ENCODE data around the gene CLCN7.

The CLCN7 gene

DNA sequence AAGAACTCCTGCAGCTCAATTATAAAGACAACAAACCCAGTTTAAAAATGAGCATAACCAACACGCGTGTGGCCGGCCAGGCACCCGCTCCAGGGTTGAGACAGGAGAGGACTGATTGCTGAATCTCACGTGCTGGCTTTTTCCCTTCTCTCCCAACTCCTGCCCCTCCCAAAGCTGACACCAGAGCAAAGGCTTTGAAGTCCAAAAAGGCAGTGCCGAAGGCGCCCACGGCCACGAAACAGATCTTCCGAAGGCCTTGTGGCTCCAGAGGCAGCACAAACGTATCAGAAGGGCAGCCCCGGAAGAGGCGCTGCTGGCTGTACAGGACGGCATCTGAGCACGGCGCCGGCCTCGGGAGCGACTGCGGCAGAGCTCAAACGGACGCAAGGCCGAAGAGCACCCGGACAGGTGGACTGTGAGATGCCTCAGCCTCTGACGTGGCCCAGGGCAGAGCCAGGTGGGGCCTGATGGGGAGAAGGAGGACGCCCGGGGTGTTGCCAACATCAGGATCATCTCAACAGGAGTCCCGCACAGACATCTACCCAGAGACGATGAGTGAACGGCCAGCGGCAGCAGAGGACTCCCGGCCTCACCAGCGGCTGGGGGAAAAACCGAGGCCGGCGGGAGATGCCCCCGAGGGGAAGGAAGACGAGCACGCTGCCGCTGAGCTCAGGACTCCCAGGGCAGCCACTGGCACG is 10.5 kb downstream of the CLCN7 start:
- DNase-seq (ENCODE audit: low spot score) = no peak

DNA sequence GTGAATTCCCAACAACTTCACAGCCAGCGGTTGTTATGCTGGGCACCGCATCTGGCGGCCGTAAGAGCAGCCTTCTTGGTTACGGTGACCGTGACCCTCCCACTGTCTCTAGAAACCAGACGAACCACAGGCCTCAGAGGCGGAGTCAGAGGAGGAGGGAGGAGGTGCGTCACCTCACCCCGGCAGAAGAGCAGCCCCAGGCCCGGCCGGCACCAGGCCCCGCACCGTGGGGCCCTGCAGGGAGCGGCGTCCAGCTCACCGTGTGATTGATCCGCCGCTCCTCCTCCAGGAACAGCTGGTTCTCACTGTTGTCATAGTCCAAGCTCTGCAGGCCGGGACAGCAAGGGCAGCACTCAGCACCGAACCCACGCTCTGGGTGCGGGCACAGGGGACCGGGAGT is 13.7 kb downstream of the CLCN7 start:
- no peak for DNase-seq (ENCODE audit: low spot score)

- no peak for DNase-seq (ENCODE audit: low spot score)
Observed at GRCh38 chr16:1460602-1461138, 14.2 kb downstream of the CLCN7 start.

DNA sequence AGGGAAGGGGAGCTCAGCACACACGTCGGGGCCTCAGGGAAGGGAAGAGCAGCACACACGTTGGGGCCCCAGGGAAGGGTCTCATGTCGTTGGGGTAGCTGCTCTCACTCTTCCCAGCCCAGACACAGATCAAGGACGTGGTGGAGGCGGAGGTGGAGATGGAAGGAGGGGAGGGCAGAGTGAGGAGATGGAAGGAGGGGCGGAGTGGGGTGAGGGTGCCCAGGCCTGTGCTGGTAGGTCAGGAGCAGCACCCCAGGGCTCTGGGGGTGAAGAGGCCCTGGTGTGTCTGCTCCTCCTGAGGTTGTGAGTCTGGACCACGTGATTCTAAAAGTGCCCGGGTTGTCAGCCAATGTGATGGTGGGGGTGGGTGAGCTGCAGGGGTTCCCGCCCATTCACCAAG is 14.9 kb downstream of the CLCN7 start:
- DNase-seq (ENCODE audit: low spot score) = no peak

GRCh38 chr16:1458977-1459341 is 15.9 kb downstream of the CLCN7 start:
- no peak for DNase-seq (ENCODE audit: low spot score)

GRCh38 chr16:1458336-1458976 is 16.4 kb downstream of the CLCN7 start:
- DNase-seq (ENCODE audit: low spot score) = no peak

DNA sequence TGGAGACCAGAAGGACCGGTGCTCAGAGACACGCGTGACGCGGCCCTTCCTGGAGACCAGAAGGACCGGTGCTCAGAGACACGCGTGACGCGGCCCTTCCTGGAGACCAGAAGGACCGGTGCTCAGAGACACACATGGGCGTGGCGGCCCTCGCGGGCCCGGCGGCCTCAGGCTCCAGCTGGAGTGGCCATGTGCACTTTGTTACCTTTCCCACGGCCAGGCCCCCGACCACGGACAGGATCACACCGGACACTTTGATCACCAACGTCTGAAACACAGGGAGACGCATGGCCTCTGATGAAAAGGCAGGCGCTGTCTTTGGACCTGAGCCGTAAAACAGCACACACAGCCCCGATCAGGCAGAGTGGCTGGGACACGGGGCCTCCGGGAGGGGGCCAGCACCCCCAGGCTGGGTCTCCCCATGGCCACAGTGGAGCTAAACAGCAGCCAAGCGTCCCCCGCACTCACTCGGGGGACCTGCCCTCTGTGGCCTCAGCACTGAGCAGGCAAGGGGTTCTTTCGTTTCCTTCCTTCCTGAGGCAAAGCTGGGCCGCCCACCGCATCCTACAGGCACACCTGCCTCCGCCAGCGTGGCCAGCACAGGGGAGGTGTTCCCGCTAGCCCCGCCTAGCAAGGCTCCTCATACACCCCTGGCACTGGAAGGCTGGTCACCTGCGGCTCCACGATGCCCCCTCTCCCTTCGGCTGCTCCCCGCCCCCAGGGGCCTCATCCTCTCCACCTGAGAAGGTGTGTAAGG is 17.2 kb downstream of the CLCN7 start:
- DNase-seq (ENCODE audit: low spot score) = no peak

GRCh38 chr16:1456951-1457350 is 17.9 kb downstream of the CLCN7 start:
- DNase-seq (ENCODE audit: low spot score) = no peak

DNA sequence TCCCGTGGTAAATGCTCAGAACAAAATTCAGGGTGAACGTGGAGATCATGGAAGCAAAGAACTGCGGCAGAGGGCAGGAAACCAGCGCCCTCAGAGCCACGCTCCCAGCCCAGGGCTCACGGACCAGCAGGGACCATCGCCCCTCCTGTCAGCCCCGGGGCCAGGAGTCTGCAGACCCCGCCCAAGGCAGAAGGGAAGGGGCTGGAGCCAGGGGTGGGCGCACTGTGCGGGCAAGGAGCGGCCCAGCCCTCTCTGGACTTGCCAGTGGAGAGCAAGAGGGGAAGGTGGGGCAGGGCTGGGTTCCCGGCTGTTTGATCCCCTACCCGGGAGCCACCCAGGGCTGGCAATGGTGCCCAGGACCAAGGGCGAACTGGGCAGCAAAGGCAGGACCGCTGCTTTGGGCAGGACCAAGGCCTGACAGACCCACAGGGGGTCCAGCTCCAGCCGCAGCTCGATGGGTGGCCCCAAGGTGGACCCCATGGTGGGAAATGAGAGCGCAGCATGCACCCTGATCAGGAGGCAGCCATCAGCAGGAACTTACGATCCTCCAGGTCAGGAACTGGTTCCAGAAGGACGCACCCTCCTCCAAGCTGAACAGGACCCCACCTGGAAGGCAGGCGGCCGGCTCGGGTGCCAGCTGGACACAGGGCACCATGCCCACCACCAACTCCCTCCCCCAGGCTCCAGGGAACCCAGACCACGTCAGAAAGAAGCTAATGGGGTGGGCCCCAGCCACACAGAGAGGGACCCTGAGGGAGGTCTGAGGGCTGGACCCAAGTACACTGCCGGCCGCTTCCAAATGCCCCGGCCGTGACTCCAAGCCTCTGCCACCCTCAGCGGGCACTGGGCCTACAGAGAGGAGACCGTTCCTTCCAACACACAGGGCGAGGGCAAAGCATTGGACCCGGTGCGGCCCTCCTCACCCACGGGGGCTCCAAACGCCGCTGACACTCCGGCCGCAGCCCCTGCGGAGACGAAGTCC is 19.3 kb downstream of the CLCN7 start:
- no peak for DNase-seq (ENCODE audit: low spot score)

DNA sequence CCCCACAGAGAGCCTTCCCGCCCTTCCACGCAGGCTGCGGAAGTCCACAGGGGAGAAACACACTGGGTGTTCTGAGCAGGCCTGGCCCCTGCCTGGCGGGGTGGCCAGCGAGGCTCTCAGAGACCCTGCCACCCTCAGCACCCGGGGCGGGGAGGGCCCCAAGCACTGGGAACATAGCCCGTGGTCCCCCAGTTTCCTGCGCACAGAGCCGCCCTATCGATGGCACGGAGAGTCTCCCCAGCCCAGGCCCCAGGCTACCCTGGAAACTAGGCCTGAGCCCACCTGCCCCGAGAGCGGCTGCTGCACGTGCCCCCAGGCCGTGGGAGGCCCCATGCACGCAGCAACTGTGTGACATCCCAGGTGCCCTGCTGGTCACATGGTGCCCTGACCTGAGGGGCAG is 20.3 kb downstream of the CLCN7 start:
- no peak for DNase-seq (ENCODE audit: low spot score)

- DNase-seq (ENCODE audit: low spot score) = no peak
Observed at GRCh38 chr16:1453316-1453715, 21.5 kb downstream of the CLCN7 start.

DNA sequence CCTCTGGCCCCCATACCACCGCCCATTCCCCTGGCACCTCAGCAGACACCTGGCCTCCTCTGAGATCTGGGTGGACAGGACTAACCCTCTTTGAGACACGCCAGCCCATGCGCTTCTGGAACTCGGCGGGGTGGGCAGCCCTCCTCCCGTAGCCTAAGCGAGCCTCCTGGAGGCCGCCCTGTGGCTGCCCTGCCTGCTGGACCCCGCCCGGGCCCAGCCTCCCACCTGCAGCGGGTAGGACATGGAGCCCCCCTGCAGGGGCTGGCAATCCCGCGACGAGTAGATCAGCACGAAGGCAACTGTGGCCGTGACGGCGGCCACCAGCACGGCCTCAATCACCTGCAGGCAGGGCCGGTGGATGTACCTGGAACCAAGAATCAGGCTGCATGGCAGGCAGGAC is 22.3 kb downstream of the CLCN7 start:
- no peak for DNase-seq (ENCODE audit: low spot score)

GRCh38 chr16:1451702-1452392 is 23.0 kb downstream of the CLCN7 start:
- no peak for DNase-seq (ENCODE audit: low spot score)

GRCh38 chr16:1450841-1451240 is 24.0 kb downstream of the CLCN7 start:
- DNase-seq (ENCODE audit: low spot score) = no peak

DNA sequence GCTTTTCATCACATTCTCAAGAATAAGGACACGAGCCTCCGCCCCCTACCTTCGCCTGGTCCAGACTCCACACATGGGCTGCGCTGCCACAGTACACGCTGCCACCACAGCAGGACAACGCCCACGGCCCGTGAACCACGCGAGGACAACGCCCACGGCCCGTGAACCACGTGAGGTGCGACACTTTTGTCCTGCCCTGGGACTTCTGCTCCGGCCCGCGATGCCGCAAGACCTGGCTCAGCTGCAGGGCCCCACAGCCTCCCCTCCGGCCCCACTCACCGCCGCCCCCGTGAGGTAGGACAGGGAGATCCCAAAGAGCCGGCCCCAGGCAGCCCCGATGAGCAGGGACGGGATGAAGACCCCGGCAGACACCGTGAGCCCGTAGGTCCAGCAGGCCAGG is 24.6 kb downstream of the CLCN7 start:
- no peak for DNase-seq (ENCODE audit: low spot score)

DNA sequence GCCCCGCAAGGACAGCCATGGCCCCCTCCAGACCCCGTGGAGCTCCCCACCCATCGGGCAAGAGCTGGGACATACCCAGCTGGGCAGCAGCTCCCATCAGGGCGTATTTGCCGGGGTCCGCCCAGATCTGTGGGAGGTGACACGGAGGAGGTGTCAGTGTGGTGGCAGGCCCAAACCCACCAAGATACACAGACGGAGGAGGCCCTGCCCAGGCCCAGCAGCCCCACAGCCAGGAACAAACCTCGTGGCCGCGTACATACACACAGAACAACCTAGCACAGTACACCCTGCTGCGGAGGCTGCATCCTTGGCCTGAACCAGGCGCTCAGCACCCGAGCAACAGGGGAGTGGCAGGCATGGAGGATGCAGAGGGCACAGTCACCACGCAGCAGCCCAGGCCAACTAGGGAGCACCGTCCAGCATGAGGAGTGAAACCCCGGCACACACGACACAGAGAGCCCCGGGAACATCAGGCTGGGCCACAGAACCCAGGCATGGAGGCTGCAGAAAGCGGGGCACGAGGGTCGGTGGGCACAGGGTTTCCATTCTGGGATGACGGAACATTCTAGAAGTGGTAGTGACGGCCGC is 25.5 kb downstream of the CLCN7 start:
- DNase-seq (ENCODE audit: low spot score) = no peak

- no peak for DNase-seq (ENCODE audit: low spot score)
Observed at GRCh38 chr16:1448536-1449116, 26.2 kb downstream of the CLCN7 start.

- no peak for DNase-seq (ENCODE audit: low spot score)
Observed at GRCh38 chr16:1447965-1448364, 26.9 kb downstream of the CLCN7 start.

- no peak for DNase-seq (ENCODE audit: low spot score)
Observed at GRCh38 chr16:1446296-1447080, 28.3 kb downstream of the CLCN7 start.
